ENCODE data around the gene PDAP1.

- no peak for TF ChIP-seq POLR2AphosphoS5 (IDR thresholded peaks at IDR 0.05; ENCODE audit: low read depth, low read length)
- TF ChIP-seq CTCF (IDR thresholded peaks at IDR 0.05 in 2 of 3, conservative IDR thresholded peaks at IDR 0.05 in 1 of 3; ENCODE audit: borderline replicate concordance in 1 of 3, insufficient read depth in 1 of 3, low read depth in 2 of 3, low read length in 2 of 3), result no peak
- no peak for TF ChIP-seq POLR2A (IDR thresholded peaks at IDR 0.05; ENCODE audit: borderline replicate concordance, extremely low read depth, insufficient read depth, insufficient read length)
- no peak for TF ChIP-seq MAX (IDR thresholded peaks at IDR 0.05)
- TF ChIP-seq EZH2 (IDR thresholded peaks at IDR 0.05), result no peak
- TF ChIP-seq YY1 (IDR thresholded peaks at IDR 0.05; ENCODE audit: extremely low read depth, insufficient replicate concordance, low read depth, low read length), result no peak
- TF ChIP-seq, protein P1, sequence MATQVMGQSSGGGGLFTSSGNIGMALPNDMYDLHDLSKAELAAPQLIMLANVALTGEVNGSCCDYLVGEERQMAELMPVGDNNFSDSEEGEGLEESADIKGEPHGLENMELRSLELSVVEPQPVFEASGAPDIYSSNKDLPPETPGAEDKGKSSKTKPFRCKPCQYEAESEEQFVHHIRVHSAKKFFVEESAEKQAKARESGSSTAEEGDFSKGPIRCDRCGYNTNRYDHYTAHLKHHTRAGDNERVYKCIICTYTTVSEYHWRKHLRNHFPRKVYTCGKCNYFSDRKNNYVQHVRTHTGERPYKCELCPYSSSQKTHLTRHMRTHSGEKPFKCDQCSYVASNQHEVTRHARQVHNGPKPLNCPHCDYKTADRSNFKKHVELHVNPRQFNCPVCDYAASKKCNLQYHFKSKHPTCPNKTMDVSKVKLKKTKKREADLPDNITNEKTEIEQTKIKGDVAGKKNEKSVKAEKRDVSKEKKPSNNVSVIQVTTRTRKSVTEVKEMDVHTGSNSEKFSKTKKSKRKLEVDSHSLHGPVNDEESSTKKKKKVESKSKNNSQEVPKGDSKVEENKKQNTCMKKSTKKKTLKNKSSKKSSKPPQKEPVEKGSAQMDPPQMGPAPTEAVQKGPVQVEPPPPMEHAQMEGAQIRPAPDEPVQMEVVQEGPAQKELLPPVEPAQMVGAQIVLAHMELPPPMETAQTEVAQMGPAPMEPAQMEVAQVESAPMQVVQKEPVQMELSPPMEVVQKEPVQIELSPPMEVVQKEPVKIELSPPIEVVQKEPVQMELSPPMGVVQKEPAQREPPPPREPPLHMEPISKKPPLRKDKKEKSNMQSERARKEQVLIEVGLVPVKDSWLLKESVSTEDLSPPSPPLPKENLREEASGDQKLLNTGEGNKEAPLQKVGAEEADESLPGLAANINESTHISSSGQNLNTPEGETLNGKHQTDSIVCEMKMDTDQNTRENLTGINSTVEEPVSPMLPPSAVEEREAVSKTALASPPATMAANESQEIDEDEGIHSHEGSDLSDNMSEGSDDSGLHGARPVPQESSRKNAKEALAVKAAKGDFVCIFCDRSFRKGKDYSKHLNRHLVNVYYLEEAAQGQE (IDR thresholded peaks at IDR 0.05; ENCODE audit: low read depth), result no peak
- no peak for TF ChIP-seq EZH2phosphoT487 (IDR thresholded peaks at IDR 0.05; ENCODE audit: borderline replicate concordance)
- no peak for TF ChIP-seq SRF (IDR thresholded peaks at IDR 0.05; ENCODE audit: low read depth)
- no peak for TF ChIP-seq ZBTB33 (IDR thresholded peaks at IDR 0.05; ENCODE audit: extremely low read depth, insufficient replicate concordance, low read length)
- TF ChIP-seq CBX3 (IDR thresholded peaks at IDR 0.05; ENCODE audit: low read depth), result no peak
- no peak for TF ChIP-seq ZNF274 (IDR thresholded peaks at IDR 0.05; ENCODE audit: low read depth, low read length)
Observed at GRCh38 chr7:99385564-99385963, 22.8 kb downstream of the PDAP1 start.
